Activated CD8-positive, alpha-beta memory T cell treated with anti-CD3 and anti-CD28 coated beads for 36 hours (primary cell): ENCODE measurements around the gene GPRC5A. TPM values are rescaled to one million over a fixed set of nuclear protein-coding genes. Genes with fewer than 3 reads are reported as not detected.

Experiments
- CTCF ChIA-PET: fragments of 350-600 bp; sonication (Branson Sonifier 250); formaldehyde crosslinking; loops from one replicate; lab custom pipeline; 2021; ENCODE audit warnings: antibody characterized with exemption; lab: Charles Lee
- POLR2A ChIA-PET: fragments of 350-600 bp; sonication (Branson Sonifier 250); formaldehyde crosslinking; loops from one replicate; lab custom pipeline; 2021; ENCODE audit warnings: antibody characterized with exemption; lab: Charles Lee
- total RNA-seq, 2 experiments: library from RNA; stranded (reverse); gene quantifications; one replicate each; pipeline ENCODE4 v1.2.3, GENCODE V29; 2021

GPRC5A gene
- total RNA-seq, 2 experiments from 2014 or later = not detected

GRCh38 chr12:12926571-12927071 lies 35.3 kb downstream of the GPRC5A start:
- POLR2A ChIA-PET = no interaction called here
- CTCF ChIA-PET = no interaction called here

GRCh38 chr12:12927211-12928079 lies 36.1 kb downstream of the GPRC5A start:
- ChIA-PET CTCF (no interaction called here), POLR2A (no interaction called here)

- CTCF ChIA-PET = no interaction called here
- POLR2A ChIA-PET = no interaction called here
These were observed 38.3 kb downstream of the GPRC5A start for GRCh38 chr12:12929696-12930095.

- POLR2A ChIA-PET = no interaction called here
- CTCF ChIA-PET = interaction anchor here (0.7 kb wide), 1 partner anchor 315 kb away, joined by 3 read pairs; no protein-coding TSS in a partner anchor
These were observed 39.4 kb downstream of the GPRC5A start for GRCh38 chr12:12930633-12931219.

GRCh38 chr12:12933742-12934141 lies 42.4 kb downstream of the GPRC5A start:
- ChIA-PET CTCF (no interaction called here), POLR2A (no interaction called here)

GRCh38 chr12:12934556-12934955 lies 43.2 kb downstream of the GPRC5A start:
- CTCF ChIA-PET = interaction anchor here (0.6 kb wide), 1 partner anchor 91 kb away, joined by 3 read pairs; no protein-coding TSS in a partner anchor
- POLR2A ChIA-PET = no interaction called here

GRCh38 chr12:12936983-12937491 lies 45.7 kb downstream of the GPRC5A start:
- POLR2A ChIA-PET = no interaction called here
- CTCF ChIA-PET = no interaction called here

GRCh38 chr12:12938541-12938940 lies 47.2 kb downstream of the GPRC5A start:
- ChIA-PET CTCF (no interaction called here), POLR2A (no interaction called here)

- ChIA-PET CTCF (no interaction called here), POLR2A (no interaction called here)
These were observed 48.5 kb downstream of the GPRC5A start for GRCh38 chr12:12939888-12940287.

GRCh38 chr12:12941450-12942350 lies 50.3 kb downstream of the GPRC5A start:
- CTCF ChIA-PET = no interaction called here

GRCh38 chr12:12943586-12944260 lies 52.4 kb downstream of the GPRC5A start:
- ChIA-PET POLR2A (no interaction called here), CTCF (no interaction called here)

More at GRCh38 chr12:12941450-12942350, 50.3 kb downstream of the GPRC5A start:
- POLR2A ChIA-PET = no interaction called here

GRCh38 chr12:12945591-12945990 lies 54.2 kb downstream of the GPRC5A start:
- CTCF ChIA-PET = no interaction called here
- POLR2A ChIA-PET = no interaction called here

GRCh38 chr12:12946686-12947355 lies 55.5 kb downstream of the GPRC5A start:
- ChIA-PET POLR2A (no interaction called here), CTCF (no interaction called here)

- ChIA-PET POLR2A (no interaction called here), CTCF (no interaction called here)
These were observed 56.5 kb downstream of the GPRC5A start for GRCh38 chr12:12947902-12948301.

GRCh38 chr12:12951504-12951903 lies 60.1 kb downstream of the GPRC5A start:
- ChIA-PET POLR2A (no interaction called here), CTCF (no interaction called here)

- POLR2A ChIA-PET = no interaction called here
- CTCF ChIA-PET = no interaction called here
These were observed 60.7 kb downstream of the GPRC5A start, which contains the start of gene GPRC5D for GRCh38 chr12:12952036-12952435. Gene GPRC5D (minus strand): TSS chr12:12952170. CDS start chr12:12950384, 1,786 bp downstream.

- ChIA-PET POLR2A (no interaction called here), CTCF (no interaction called here)
These were observed 63.0 kb downstream of the GPRC5A start for GRCh38 chr12:12954356-12954755.

- ChIA-PET POLR2A (no interaction called here), CTCF (no interaction called here)
These were observed 63.7 kb downstream of the GPRC5A start for GRCh38 chr12:12954878-12955625.
